Activated gamma-delta T cell treated with anti-CD3 and anti-CD28 coated beads, Interleukin-2, amount 50 U/mL, for 16 hours (primary cell): ENCODE measurements around the gene BSDC1.
"Not testable (repeated sequence)": the region's sequence is repeated elsewhere in the genome, so short reads cannot be mapped to it uniquely, and the experiment has no call there.

Experiments
- DNase-seq: peaks from one replicate; pipeline ENCODE4 v3.0.0-alpha.2; 2020; ENCODE audit warnings: low read depth

BSDC1 gene, protein sequence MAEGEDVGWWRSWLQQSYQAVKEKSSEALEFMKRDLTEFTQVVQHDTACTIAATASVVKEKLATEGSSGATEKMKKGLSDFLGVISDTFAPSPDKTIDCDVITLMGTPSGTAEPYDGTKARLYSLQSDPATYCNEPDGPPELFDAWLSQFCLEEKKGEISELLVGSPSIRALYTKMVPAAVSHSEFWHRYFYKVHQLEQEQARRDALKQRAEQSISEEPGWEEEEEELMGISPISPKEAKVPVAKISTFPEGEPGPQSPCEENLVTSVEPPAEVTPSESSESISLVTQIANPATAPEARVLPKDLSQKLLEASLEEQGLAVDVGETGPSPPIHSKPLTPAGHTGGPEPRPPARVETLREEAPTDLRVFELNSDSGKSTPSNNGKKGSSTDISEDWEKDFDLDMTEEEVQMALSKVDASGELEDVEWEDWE

DNA sequence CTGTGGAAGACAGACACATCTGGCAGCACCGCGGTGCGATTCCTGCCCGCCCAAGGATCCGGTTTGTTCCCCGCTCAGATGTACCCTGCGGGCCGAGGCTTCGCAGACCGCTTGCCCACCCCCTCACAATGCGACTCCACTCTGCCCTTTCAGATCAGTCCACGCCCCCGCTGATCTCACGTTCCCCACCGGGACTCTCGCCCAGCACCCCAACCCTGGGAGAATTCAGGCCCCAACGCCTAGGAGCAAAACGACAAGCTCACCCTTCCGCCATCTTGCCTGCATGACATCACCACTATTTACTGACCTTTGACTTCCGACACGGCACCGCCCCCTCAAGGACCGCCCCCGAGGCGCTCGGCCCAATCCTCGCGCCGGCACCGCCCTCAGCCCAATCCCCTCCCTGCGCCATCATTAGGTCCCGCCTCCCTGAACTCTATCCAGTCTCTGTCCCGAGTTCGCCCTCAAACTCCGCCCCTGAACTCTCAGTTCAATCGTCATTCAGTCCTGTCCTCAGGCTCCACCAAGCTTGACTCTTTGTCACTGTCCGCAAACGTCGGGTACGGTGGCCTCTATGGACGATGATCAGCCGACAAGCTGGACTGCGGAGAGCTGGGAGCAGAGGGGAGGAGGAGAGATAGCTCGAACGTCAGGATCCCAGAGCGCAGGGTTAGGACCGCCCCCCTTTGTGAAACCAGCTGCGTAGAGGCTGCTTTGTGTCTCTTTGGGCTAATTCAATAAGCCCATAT lies at the start of gene BSDC1:
Gene BSDC1 (minus strand): TSS at position 301 of the 749 bp plus-strand sequence. CDS start 27 bp downstream, at position 274.
- DNase-seq: peak; percentile 96

DNA sequence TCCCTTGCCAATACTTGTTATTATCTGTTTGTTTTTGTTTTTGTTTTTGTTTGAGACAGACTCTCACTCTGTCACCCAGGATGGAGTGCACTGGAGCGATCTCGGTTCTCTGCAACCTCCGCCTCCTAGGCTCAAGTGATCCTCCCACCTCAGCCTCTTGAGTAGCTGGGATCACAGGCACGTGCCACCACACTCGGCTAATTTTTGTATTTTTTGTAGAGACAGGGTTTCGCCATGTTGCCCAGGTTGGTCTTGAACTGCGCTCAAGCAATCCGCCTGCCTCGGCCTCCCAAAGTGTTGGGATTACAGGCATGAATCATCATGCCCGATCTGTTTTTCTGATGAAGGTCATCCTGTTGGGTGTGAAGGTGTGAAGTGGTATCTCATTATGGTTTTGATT lies 47.2 kb upstream of the BSDC1 start:
- DNase-seq: not testable (repeated sequence)

DNA sequence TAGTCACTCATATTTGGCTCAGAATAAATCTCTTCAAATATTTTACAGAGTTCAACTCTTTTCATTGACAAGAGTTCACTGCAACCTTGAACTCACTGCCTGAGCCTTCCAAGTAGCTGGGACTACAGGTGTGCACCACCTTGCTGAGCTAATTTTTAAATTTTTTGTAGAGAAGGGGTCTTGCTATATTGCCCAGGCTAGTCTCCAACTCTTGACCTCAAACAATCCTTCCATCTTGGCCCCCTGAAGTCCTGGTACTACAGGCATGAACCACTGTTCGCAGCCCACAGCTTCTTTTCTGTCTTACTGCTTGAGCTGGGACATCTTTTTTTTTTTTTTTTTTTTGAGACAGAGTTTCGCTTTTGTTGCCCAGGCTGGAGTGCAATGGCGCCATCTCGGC lies 44.5 kb upstream of the BSDC1 start:
- not testable (repeated sequence) for DNase-seq

DNA sequence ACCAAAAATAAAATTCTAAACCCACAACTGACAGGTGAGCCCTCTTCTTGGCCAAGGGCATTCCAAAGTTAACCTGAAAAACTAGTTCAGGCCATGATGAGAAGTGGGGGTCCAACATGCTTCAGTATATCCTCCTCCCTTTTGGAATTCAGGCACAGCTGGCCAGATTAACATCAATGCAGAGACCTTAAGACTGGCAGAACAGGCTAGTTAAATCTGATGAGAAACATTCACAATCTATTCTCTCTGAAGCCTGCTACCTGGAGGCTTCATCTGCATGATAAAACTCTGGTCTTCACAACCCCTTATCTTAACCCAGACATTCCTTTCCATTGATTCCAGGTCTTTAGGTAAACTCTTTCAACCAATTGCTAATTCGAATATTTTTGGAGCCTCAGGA lies 43.9 kb upstream of the BSDC1 start:
- DNase-seq: no peak

DNA sequence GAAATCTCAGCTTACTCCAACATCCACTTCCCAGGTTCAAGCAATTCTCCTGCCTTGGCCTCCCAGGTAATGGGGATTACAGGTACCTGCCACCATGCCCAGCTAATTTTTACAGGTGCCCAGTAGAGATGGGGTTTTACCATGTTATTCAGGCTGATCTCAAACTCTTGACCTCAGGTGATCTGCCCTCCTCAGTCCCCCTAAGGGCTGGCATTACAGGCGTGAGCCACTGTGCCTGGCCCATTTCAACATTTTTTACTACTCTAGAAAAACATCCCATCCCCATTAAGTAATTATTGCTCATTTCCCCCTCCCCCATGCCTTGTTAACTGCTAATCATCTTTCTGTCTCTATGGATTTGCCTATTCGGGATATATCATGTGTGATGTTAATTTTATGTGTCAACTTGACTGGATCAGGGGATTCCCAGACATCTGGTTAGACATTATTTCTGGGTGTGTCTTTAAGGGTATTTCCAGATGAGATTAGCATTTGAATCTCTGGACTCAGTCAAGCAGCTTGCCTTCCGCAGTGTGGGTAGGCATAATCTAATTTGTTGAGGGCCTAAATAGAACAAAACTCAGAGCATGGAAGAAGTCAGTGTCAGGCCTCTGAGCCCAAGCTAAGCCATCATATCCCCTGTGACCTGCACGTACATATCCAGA lies 37.6 kb upstream of the BSDC1 start:
- DNase-seq: no peak

DNA sequence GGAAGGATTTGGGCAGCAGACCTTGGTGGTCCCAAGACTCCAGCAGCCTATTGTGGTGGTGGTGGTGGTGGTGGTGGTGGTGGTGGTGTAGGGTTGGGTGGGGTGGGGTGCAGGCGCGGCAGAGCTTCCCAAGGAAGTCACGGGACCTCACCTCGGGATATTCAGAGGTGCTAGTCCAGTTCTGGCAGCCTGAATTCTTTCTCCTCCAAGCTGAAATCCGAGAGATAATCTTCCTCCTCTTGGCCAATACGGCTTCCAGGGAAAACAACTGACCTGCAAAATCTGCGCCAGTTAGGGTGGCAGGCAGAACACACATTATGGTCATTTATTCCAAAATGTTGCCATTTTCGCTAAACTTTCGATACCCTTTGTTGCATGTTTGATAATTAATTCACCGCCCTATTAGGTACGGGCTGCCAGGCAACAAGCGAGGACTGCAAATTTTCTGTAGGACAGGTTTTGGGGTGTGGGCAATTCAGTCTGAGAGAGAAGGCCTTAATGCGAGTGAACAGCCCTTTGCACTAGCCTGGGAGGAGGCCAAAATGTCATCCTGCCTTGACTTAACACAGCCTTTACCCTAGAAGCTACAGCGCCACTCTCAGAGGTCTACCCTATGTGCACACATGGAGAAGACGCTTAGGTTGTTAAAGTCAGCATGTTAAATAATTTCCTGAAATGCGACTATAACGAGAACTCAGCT lies 33.2 kb upstream of the BSDC1 start:
- DNase-seq: no peak

DNA sequence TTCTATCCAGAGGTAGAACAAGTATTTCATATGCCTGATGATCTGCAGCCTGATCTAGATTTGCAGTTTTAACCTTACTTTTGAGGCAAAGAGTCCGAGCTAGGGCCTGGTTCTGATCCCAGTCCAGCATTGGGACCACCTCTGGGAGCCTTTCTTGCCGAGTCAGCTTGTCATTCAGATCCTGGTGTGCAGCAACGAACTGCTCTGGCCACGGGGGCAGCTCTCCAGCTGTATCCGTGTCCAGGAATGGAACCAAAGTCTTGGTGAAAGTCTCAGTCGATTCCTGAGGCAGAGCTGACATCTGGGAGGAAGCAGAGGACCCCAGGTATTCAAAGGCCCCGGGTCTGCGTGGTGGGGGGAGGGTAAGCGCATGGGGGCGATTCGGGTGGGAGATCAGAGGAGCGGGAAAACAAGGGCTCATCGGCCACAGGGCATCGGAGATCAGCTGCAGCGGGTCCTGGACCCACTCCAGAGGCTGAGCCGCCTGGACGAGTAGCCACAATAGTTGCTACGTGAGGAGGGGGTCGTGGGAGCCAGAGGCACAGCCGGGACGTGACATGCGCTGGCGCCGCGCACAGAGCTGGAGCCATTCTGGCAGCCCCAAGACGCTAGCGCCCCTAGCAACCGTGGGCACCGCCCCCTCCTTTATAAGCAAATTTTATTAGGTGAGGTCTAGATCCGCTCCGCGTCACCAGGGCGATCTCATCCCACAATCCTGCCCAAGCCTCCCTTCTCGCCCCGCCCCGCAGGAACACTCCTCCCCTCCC lies 32.4 kb upstream of the BSDC1 start:
- DNase-seq: no peak

DNA sequence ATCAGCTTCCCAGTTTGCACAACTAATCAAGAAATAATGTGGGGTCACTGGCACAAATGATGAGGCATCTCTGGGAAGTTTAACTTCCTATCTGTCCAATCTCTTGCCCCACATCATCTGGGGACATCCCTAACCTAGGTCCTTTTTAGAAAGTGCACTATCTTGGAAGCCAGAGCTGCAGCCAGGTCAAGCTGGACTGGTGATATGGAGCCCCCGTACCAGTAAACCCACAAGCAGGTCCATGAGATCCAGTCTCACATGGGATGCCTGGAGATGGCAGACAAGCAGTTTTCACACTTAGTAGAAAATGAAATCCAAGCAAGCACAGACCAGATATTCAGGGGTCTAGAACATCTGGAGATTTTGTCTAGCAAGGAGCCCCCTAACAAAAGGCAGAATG lies 27.5 kb upstream of the BSDC1 start:
- DNase-seq: no peak

DNA sequence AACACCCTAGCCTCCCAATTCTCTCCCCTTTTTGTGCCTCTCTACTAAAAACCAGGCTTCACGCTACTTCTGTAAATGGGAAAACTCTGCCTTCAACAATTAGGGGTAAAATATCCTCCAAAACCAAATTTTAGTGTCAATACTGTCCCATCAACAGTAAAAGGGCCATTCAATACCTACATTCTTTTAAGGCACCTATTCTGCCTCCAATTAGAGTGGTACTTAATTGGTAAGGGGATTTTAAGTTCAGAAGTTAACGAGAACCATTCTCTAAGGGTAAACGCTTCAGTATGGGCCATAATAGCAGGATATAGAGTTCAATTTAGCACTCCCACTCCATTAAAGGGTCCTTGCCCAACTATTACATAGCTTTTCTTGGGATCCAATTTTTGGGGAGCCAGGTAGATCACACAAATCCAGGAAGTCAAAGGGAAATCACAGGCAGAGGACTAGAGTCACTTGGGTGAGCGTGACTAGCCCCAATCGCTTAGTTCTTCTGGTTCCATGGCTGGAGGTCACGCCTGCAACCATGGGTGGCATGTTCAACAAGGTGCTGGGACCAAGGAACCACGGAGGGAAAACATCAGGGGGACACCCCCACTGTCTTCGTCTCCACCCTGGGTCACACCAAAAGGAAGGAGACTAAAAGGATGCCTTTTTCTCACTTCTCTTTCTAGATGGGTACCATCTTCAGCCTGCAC lies 20.1 kb upstream of the BSDC1 start:
- no peak for DNase-seq

DNA sequence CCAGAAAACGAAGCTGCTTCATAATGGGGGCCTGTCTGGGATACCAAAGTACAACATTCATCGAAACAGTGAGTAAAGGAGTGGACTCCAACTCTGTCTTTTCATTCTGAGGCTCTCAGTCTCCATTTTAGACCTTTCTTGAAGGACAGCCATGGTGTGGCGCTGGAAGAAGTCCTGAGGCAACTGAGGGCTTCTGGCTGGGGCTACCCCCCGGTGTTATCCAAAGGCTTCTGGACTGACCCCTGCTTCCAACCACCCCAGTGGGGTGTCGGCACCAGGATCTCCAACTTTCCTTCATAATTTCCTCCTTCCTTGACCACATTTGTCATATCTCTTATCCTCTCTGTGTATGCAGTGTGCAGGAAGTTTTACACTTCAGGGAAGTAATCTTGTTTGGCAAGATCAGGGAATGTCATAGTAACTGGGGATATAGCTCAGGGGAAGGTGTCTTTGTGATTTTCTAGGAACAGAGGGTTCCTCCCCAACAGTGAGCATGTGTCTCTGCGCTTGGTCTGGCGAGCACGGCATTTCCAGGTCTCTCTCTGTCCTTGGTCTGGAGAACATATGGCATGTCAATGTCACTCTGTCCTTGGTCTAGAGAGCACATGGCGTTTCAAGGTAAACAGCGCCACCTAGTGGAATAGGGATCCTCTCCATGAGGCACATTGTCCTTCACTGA lies 19.4 kb upstream of the BSDC1 start:
- DNase-seq: peak; percentile 70

DNA sequence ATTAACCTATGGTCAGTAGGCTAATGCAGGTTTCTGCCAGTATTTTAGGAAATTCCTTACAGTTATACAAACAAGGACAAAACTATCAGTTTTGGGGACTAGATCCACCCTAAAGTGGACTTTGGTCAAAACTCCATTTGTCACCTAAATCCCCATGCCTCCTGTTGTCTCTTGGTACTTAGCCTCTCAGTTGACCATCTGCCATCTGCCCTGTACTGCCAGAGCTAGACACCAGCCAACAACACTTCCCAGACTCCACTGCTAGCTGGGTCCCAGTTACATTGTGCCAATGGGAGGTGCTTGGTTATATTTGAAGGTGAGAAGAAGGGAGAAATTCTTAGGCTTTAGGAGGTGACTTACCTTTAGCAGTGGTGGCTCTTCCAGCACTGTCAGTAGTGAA lies 17.0 kb upstream of the BSDC1 start:
- no peak for DNase-seq

DNA sequence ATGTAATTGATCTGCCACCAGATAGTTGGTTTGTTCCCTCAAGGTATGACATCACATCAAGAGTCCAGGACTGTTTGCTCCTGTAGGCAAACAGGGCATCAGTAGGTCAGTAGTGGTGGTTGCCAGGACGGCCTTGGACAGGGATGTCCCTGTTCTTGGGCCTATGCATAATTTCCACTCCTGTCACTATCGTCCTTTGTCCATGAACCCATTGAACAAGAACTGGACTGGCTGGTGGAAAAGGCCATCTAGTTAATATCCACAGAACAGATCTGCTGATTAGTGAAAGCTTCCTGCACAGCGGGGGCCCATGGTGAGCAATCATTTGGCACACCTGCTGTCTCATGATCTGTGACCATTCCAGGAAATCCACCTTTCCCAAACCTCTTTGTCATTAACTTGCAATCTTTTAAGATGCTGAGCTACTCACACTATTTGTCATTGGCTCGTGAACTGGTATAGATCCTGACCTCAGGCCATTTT lies 12.4 kb upstream of the BSDC1 start:
- no peak for DNase-seq

DNA sequence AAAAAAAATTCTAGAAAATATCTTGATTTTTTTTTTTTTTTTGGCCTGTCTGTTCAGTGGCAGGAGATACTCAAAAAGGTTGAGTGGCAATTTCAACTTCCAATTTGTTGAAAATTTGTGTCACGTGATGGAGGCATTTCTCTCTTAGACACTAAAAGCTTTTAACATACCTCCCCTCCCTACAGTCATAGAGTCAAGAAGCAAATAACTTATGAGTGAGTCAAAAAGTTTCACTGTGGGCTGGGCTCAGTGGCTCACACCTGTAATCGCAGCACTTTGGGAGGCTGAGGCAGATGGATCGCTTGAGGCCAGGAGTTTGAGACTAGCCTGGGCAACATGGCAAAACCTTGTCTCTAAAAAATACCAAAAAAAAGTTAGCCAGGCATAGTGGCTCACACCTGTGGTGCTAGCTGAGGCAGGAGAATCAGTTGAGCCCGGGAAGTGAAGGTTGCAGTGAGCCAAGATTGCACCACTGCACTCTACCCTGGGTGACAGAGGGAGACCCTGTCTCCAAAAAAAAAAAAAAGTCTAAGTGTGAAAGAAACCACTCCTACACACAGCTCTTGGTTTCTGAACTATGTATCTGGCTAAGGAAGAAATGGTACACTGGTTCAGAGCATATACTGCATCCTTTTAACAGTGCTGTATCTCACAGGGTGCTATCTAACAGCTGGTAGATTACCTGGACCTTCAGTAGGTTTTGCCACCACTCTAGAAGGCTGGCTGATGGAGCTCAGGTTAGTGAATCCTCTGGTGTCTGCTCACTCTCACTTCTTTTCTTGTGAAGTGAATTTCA lies 11.6 kb upstream of the BSDC1 start:
- no peak for DNase-seq

DNA sequence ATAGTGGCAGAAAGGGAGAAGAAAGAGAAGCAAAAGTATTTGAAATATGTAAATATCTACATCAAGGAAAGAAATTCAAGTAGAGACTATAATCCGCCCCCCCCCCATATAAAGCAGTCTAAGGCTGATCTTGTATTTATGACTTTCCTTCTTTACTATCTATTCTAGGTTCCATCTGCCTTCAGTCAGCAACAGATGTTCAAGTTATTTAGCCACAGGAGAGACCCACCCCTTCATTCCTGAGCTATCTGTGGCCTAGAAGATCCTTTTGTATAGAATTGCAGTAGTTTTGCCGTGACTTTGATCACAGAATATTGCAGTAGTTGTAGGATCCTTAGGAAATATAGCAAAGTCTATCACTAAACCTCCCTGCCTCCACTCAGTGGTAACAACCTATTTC lies 10.7 kb upstream of the BSDC1 start:
- no peak for DNase-seq

DNA sequence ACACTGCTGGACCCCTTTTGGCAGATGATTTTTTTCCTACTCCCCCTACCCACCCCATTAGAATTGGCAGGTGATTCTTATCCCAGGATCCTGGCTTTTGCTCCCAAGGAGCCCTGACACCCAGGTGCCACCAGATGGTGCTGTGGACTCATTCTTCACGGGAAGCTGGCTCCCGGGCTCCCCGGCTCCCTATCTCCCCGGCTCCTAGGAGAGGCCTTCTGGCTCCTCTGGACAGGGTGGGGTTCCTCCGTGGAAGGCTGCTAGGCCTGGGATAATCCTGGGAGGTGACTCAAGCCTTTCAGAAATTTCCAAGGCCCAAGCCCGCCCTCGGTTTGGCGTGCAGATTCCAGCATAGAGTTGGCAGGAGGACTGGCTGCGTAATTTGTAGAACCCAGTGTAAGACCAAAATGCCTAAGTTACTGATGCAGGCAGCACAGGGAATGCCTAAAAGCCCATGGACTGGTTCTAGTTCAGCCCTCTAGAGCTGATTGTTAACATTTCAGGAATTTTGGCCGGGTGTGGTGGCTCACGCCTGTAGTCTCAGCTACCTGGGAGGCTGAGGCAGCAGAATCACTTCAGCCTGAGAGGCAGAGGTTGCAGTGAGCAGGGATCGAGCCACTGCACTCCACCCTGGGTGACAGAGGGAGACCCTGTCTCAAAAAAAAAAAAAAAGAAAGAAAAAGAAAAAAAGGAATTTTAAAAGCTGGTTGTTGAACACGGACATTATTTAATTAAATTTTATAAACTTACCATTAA lies 6.8 kb upstream of the BSDC1 start:
- peak; percentile 9 for DNase-seq

DNA sequence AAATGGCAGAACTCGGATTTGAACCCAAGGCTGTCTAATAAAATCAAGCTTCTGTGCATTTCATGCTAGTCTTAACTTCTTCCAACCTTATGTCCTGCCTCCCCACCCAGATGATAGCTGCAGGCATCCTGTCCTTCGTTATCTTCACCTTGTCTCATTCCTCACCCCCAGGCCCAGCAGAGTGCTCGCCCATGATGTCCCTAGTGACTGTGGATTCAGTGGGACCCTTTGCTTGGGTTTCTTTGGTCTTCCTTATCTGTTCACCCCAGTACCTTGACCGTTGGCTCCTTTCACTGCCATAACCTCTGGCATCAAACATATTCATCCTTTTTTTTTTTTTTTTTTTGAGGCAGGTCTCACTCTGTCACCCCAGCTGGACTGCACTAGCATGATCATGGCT lies 5.6 kb upstream of the BSDC1 start:
- DNase-seq: no peak

DNA sequence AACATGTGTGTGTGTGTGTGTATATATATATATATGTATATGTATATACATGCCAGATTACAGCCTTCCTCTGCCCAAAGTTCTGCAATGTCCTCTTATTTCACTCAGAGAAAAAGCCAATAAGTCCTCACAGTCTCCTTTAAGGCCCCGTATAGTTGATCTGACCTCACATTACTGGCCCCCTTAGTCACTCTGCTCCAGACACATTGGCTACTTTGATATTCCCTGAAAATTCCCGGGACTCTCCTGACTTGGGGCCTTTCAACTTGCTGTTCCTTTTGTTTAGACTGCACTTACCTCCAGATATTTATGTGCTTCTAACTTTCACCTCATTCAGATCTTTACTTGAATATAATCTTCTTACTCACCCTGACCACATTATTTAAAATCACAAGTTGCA lies 4.2 kb upstream of the BSDC1 start:
- no peak for DNase-seq

DNA sequence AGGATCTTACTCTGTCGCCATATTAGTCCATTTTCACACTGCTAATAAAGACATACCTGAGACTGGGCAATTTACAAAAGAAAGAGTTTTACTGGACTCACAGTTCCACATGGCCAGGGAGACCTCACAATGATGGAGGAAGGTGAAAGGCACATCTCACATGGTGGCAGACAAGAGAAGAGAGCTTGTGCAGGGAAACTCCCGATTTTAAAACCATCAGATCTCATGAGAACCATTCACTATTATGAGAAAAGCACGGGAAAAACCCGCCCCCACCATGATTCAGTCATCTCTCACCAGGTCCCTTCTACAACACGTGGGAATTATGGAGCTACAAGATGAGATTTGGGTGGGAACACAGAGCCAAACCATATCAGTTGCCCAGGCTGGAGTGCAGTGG lies 2.3 kb upstream of the BSDC1 start:
- DNase-seq: not testable (repeated sequence)
